HepG2 (cell line): ENCODE results near the gene PNLDC1. TPM values are rescaled to one million over a fixed set of nuclear protein-coding genes. Genes with fewer than 3 reads are reported as not detected.

Experiments
- CBFB ChIP-seq: sonication (generic); formaldehyde crosslinking; IDR thresholded peaks from 2 replicates; pipeline ENCODE4 v1.4.0; 2020; ENCODE audit warnings: missing genetic modification reagents
- CBX2 ChIP-seq, 2 experiments: fragments of 200-600 bp in 1 of 2; sonication (generic); formaldehyde crosslinking in 1 of 2; IDR thresholded peaks; 2 replicates each; pipeline versions ENCODE4 v1.7.0 to v1.8.1; 2018 to 2022; ENCODE audit warnings: low read depth in 2 of 2, low read length in 1 of 2, mild to moderate bottlenecking in 1 of 2, missing genetic modification reagents in 1 of 2
- GLI4 ChIP-seq: sonication (generic); formaldehyde crosslinking; IDR thresholded peaks from 2 replicates; pipeline ENCODE4 v1.5.1; 2020; ENCODE audit warnings: missing genetic modification reagents, mild to moderate bottlenecking, moderate library complexity, borderline replicate concordance
- HIVEP1 ChIP-seq: sonication (generic); formaldehyde crosslinking; IDR thresholded peaks from 2 replicates; pipeline ENCODE4 v1.4.0; 2020; ENCODE audit warnings: mild to moderate bottlenecking, missing genetic modification reagents
- HOXD1 ChIP-seq: sonication (generic); formaldehyde crosslinking; IDR thresholded peaks from 2 replicates; pipeline ENCODE4 v1.5.0; 2020; ENCODE audit warnings: missing genetic modification reagents
- ISX ChIP-seq: sonication (generic); formaldehyde crosslinking; conservative IDR thresholded peaks from 2 replicates; pipeline ENCODE4 v1.5.0; 2020; ENCODE audit warnings: missing genetic modification reagents
- KAT2B ChIP-seq: fragments of 150-350 bp; IDR thresholded peaks from 2 replicates; pipeline ENCODE4 v1.6.1; 2014; ENCODE audit warnings: low read depth, low read length, borderline replicate concordance
- KMT2A ChIP-seq: sonication (generic); formaldehyde crosslinking; IDR thresholded peaks from 2 replicates; pipeline ENCODE4 v1.4.0; 2020; ENCODE audit warnings: missing genetic modification reagents
- MXD4 ChIP-seq: IDR thresholded peaks from 2 replicates; pipeline ENCODE4 v1.6.1; 2016; ENCODE audit warnings: mild to moderate bottlenecking, missing biosample characterization, missing genetic modification reagents
- NFE2 ChIP-seq: sonication (generic); formaldehyde crosslinking; IDR thresholded peaks from 2 replicates; pipeline ENCODE4 v1.4.0; 2020; ENCODE audit warnings: missing genetic modification reagents
- PAF1 ChIP-seq: IDR thresholded peaks from 2 replicates; pipeline ENCODE4 v1.6.1; 2016; ENCODE audit warnings: missing genetic modification reagents, missing compliant biosample characterization
- SP140L ChIP-seq: sonication (generic); formaldehyde crosslinking; IDR thresholded peaks from 2 replicates; pipeline ENCODE4 v1.4.0; 2020; ENCODE audit warnings: missing genetic modification reagents, borderline replicate concordance
- SYNCRIP ChIP-seq: fragments of 200-400 bp; formaldehyde crosslinking; IDR thresholded peaks from 2 replicates; pipeline ENCODE4 v1.6.1; 2018; ENCODE audit warnings: mild to moderate bottlenecking, low read depth, low read length; ENCODE audit not compliant: insufficient read depth
- TBX2 ChIP-seq: sonication (generic); formaldehyde crosslinking; IDR thresholded peaks from 2 replicates; pipeline ENCODE4 v1.5.0; 2020; ENCODE audit warnings: missing genetic modification reagents, mild to moderate bottlenecking, borderline replicate concordance
- TBX3 ChIP-seq: fragments of 450-650 bp; IDR thresholded peaks from 2 replicates; pipeline ENCODE4 v1.6.1; 2017; ENCODE audit warnings: antibody characterized with exemption, mild to moderate bottlenecking, inconsistent platforms, borderline replicate concordance
- TEAD2 ChIP-seq: sonication (generic); formaldehyde crosslinking; IDR thresholded peaks from 2 replicates; pipeline ENCODE4 v1.9.0; 2021; ENCODE audit warnings: missing genetic modification reagents
- TEAD3 ChIP-seq: optimal IDR thresholded peaks from 2 replicates; pipeline ENCODE3; 2016; ENCODE audit warnings: borderline replicate concordance
- TOPORS ChIP-seq: sonication (generic); formaldehyde crosslinking; IDR thresholded peaks from 2 replicates; pipeline ENCODE4 v1.8.0; 2023; ENCODE audit warnings: mild to moderate bottlenecking, missing genetic modification reagents
- WIZ ChIP-seq: sonication (generic); formaldehyde crosslinking; IDR thresholded peaks from 2 replicates; pipeline ENCODE4 v1.5.1; 2020; ENCODE audit warnings: mild to moderate bottlenecking, missing genetic modification reagents
- ZNF101 ChIP-seq: sonication (generic); formaldehyde crosslinking; IDR thresholded peaks from 2 replicates; pipeline ENCODE4 v1.4.0; 2020; ENCODE audit warnings: mild to moderate bottlenecking, low read depth, missing genetic modification reagents, borderline replicate concordance
- ZNF12 ChIP-seq: sonication (generic); formaldehyde crosslinking; IDR thresholded peaks from 2 replicates; pipeline ENCODE4 v1.5.0; 2020; ENCODE audit warnings: missing genetic modification reagents
- ZNF20 ChIP-seq: sonication (generic); formaldehyde crosslinking; IDR thresholded peaks from 2 replicates; pipeline ENCODE4 v1.4.0; 2020; ENCODE audit warnings: mild to moderate bottlenecking, moderate library complexity, missing genetic modification reagents
- ZNF207 ChIP-seq: fragments of 450-650 bp; IDR thresholded peaks from 2 replicates; pipeline ENCODE4 v1.6.1; 2016; ENCODE audit warnings: antibody characterized with exemption, borderline replicate concordance
- ZNF260 ChIP-seq: sonication (generic); formaldehyde crosslinking; IDR thresholded peaks from 2 replicates; pipeline ENCODE4 v1.4.0; 2020; ENCODE audit warnings: missing genetic modification reagents, low read depth, mild to moderate bottlenecking, borderline replicate concordance
- ZNF335 ChIP-seq: sonication (generic); formaldehyde crosslinking; IDR thresholded peaks from 2 replicates; pipeline ENCODE4 v1.4.0; 2020; ENCODE audit warnings: missing genetic modification reagents
- ZNF629 ChIP-seq: sonication (generic); formaldehyde crosslinking; conservative IDR thresholded peaks from 2 replicates; pipeline ENCODE4 v1.5.0; 2020; ENCODE audit warnings: missing genetic modification reagents
- ZNF776 ChIP-seq: sonication (generic); formaldehyde crosslinking; IDR thresholded peaks from 2 replicates; pipeline ENCODE4 v1.4.0; 2020; ENCODE audit warnings: mild to moderate bottlenecking, missing genetic modification reagents
- ZNF777 ChIP-seq: sonication (generic); formaldehyde crosslinking; IDR thresholded peaks from 2 replicates; pipeline ENCODE4 v1.4.0; 2020; ENCODE audit warnings: missing genetic modification reagents
- ZNF780A ChIP-seq: sonication (generic); formaldehyde crosslinking; IDR thresholded peaks from 2 replicates; pipeline ENCODE4 v1.8.0; 2022; ENCODE audit warnings: mild to moderate bottlenecking, missing genetic modification reagents, moderate library complexity
- polyA plus RNA-seq, 8 experiments: library from polyadenylated mRNA; depleted of rRNA in 3 of 8; stranded (reverse) in 7 of 8; unstranded in 1 of 8; fragments of >200 nt; fragmentation: Illumina TruSeq in 4 of 8; extraction: Trizol in 4 of 8; gene quantifications; 2 replicates each; pipeline versions ENCODE4 v1.2.1 to v1.2.3, GENCODE V29; 2011 to 2016; ENCODE audit warnings: low read depth in 4 of 8, missing spikeins in 1 of 8, mixed read lengths in 1 of 8; ENCODE audit not compliant: insufficient read depth in 1 of 8
- total RNA-seq, 5 experiments: library from RNA; depleted of rRNA; stranded (reverse); fragments of >200 nt; fragmentation: Illumina TruSeq; extraction: Trizol; gene quantifications; 2 replicates each; pipeline ENCODE4 v1.2.3, GENCODE V29; 2016; ENCODE audit warnings: low read depth in 1 of 5
- TF ChIP-seq, protein P1 (sequence below): sonication (generic); formaldehyde crosslinking; IDR thresholded peaks from 2 replicates; pipeline ENCODE4 v1.9.0; 2021; ENCODE audit warnings: missing genetic modification reagents, borderline replicate concordance
- TF ChIP-seq, protein P2 (sequence below): sonication (generic); formaldehyde crosslinking; IDR thresholded peaks from 2 replicates; pipeline ENCODE4 v1.5.0; 2020; ENCODE audit warnings: missing genetic modification reagents, mild to moderate bottlenecking, borderline replicate concordance

Gene PNLDC1
- total and polyA plus RNA-seq, 2 of the 13 experiments (the other 11 are each of a cell fraction or from before 2014, with no cell fraction given), result not detected

DNA sequence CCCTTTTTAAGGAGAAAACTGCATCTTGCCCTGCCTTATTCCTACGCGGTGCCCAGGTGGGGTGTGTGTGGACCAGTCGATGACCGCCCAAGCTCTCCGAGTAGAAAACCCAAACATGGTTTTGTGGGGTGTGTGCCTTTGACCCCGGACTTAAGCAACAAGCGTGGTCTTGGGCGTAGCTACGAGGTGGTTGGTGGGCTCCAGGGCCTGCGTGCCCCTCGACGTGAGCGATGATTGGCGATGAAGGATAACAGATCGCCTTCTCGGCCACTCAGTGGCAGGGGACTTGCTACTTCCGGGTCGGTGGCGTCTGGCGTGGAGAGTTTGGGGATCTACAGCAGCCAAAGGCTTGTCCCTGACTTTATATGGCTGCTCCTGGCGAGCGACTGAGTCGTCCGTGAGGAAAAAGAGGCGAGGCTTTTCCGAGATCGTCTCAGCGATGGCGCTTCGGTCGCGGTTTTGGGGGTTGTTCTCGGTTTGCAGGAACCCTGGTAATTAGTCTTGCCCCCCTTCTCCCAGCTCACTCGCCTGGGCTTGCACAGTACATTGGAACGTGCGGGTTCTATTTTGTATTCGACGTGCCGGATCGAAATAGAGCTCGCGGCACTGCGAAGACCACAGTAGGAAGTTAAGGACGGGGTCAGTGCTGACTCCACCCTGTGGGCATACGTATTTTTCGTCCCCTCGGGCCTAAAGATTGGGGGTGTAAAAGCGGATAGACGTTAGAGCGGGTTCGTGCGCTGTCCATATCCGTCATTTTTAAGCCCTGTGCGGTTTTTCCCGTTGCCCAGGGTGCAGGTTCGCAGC is 9.7 kb upstream of the PNLDC1 start, which contains the start of gene MRPL18 (continued):
- no peak for TF ChIP-seq ZNF629 (CRISPR knock-in tag)
- no peak for TF ChIP-seq HIVEP1
- TF ChIP-seq TBX3, result no peak
- TF ChIP-seq, protein P1, sequence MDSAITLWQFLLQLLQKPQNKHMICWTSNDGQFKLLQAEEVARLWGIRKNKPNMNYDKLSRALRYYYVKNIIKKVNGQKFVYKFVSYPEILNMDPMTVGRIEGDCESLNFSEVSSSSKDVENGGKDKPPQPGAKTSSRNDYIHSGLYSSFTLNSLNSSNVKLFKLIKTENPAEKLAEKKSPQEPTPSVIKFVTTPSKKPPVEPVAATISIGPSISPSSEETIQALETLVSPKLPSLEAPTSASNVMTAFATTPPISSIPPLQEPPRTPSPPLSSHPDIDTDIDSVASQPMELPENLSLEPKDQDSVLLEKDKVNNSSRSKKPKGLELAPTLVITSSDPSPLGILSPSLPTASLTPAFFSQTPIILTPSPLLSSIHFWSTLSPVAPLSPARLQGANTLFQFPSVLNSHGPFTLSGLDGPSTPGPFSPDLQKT (CRISPR knock-in tag), result no peak
- TF ChIP-seq ZNF776 (CRISPR knock-in tag), result no peak
- TF ChIP-seq CBX2 (IDR thresholded peaks at IDR 0.05; ENCODE audit: low read depth, low read length), result no peak
- no peak for TF ChIP-seq CBX2 (CRISPR knock-in tag; IDR thresholded peaks at IDR 0.05; ENCODE audit: low read depth)
- peak; percentile 50; the same call in 1 of the 2 replicates for TF ChIP-seq HOXD1 (CRISPR knock-in tag)
- no peak for TF ChIP-seq ZNF12 (CRISPR knock-in tag)
- no peak for TF ChIP-seq ZNF335 (CRISPR knock-in tag)
- TF ChIP-seq ZNF777 (CRISPR knock-in tag), result peak; percentile 86
- no peak for TF ChIP-seq ISX (CRISPR knock-in tag)
- TF ChIP-seq ZNF207, result no peak
- TF ChIP-seq GLI4 (CRISPR knock-in tag), result no peak
- no peak for TF ChIP-seq ZNF101 (CRISPR knock-in tag)
- TF ChIP-seq NFE2, result no peak
- no peak for TF ChIP-seq PAF1 (CRISPR knock-in tag)
- no peak for TF ChIP-seq SYNCRIP
- no peak for TF ChIP-seq TEAD3 (CRISPR knock-in tag)
- no peak for TF ChIP-seq KAT2B
- TF ChIP-seq ZNF260 (CRISPR knock-in tag), result no peak
- TF ChIP-seq SP140L (CRISPR knock-in tag), result no peak; the same call in 1 of the 2 replicates
- TF ChIP-seq, protein P2, sequence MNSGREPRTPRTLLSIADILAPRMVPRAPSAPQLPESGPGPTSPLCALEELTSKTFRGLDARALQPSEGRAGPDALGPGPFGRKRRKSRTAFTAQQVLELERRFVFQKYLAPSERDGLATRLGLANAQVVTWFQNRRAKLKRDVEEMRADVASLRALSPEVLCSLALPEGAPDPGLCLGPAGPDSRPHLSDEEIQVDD (CRISPR knock-in tag), result no peak
- peak; percentile 32; the same call in 1 of the 2 replicates for TF ChIP-seq TBX2 (CRISPR knock-in tag)
- no peak for TF ChIP-seq ZNF20
- TF ChIP-seq WIZ, result peak; percentile 54; the same call in 1 of the 2 replicates
- TF ChIP-seq KMT2A (CRISPR knock-in tag), result peak; percentile 94
- 0 out of 2 replicates have a peak, but pooled peaks have one; percentile 73 for TF ChIP-seq MXD4 (CRISPR knock-in tag)
- TF ChIP-seq TEAD2 (CRISPR knock-in tag), result no peak
- no peak for TF ChIP-seq ZNF780A (CRISPR knock-in tag)
- 0 out of 2 replicates have a peak, but pooled peaks have one; percentile 6 for TF ChIP-seq TOPORS (CRISPR knock-in tag)
- no peak; the same call in 1 of the 2 replicates for TF ChIP-seq CBFB (CRISPR knock-in tag)
